ENCODE data around the gene PARP6. TPM values are rescaled to one million over a fixed set of nuclear protein-coding genes. Genes with fewer than 3 reads are reported as not detected.

PARP6 gene
- total and polyA plus RNA-seq, 2 of the 8 experiments (the other 6 are each of a cell fraction or from before 2014, with no cell fraction given) = 39.8 to 45.3 TPM

Other genes starting within 250 kb of the PARP6 start
- 26.0 and 29.5 TPM in 2 replicates for gene MYO9A, start 154.4 kb downstream of the PARP6 start, total RNA-seq (2021; fragmentation: NEBNext Ultra II Directional; extraction: Animal tissue kit (Norgen Biotek cat#: 25700))
- gene MYO9A, start 154.4 kb downstream of the PARP6 start, polyA plus RNA-seq (2011; rRNA removed) = 3.9 and 4.9 TPM in 2 replicates
- 3.6 and 6.0 TPM in 2 replicates for gene SENP8, start 154.2 kb downstream of the PARP6 start, total RNA-seq (2021; fragmentation: NEBNext Ultra II Directional; extraction: Animal tissue kit (Norgen Biotek cat#: 25700))
- 2.2 and 4.1 TPM in 2 replicates for gene SENP8, start 154.2 kb downstream of the PARP6 start, polyA plus RNA-seq (2011; rRNA removed)
- gene GRAMD2A, start 74.8 kb downstream of the PARP6 start, total RNA-seq (2021; fragmentation: NEBNext Ultra II Directional; extraction: Animal tissue kit (Norgen Biotek cat#: 25700)) = 0.36 and 1.5 TPM in 2 replicates
- 0.57 and 0.66 TPM in 2 replicates for gene GRAMD2A, start 74.8 kb downstream of the PARP6 start, polyA plus RNA-seq (2011; rRNA removed)
- 761 and 780 TPM in 2 replicates for gene PKM, start 41.4 kb downstream of the PARP6 start, total RNA-seq (2021; fragmentation: NEBNext Ultra II Directional; extraction: Animal tissue kit (Norgen Biotek cat#: 25700))
- gene PKM, start 41.4 kb downstream of the PARP6 start, polyA plus RNA-seq (2011; rRNA removed) = 856 and 1,089 TPM in 2 replicates
- gene CELF6, start 47.6 kb upstream of the PARP6 start, total RNA-seq (2021; fragmentation: NEBNext Ultra II Directional; extraction: Animal tissue kit (Norgen Biotek cat#: 25700)) = 0.19 TPM in 1 of 2 replicates, not detected in the other
- 0.05 and 0.09 TPM in 2 replicates for gene CELF6, start 47.6 kb upstream of the PARP6 start, polyA plus RNA-seq (2011; rRNA removed)
- 47.4 and 52.5 TPM in 2 replicates for gene HEXA, start 103.5 kb upstream of the PARP6 start, total RNA-seq (2021; fragmentation: NEBNext Ultra II Directional; extraction: Animal tissue kit (Norgen Biotek cat#: 25700))
- gene HEXA, start 103.5 kb upstream of the PARP6 start, polyA plus RNA-seq (2011; rRNA removed) = 67.8 and 73.7 TPM in 2 replicates
- gene TMEM202, start 125.8 kb upstream of the PARP6 start, total RNA-seq (2021; fragmentation: NEBNext Ultra II Directional; extraction: Animal tissue kit (Norgen Biotek cat#: 25700)) = not detected in 2 replicates
- gene TMEM202, start 125.8 kb upstream of the PARP6 start, polyA plus RNA-seq (2011; rRNA removed) = not detected in 2 replicates
- gene ARIH1, start 201.8 kb upstream of the PARP6 start, total RNA-seq (2021; fragmentation: NEBNext Ultra II Directional; extraction: Animal tissue kit (Norgen Biotek cat#: 25700)) = 169 and 179 TPM in 2 replicates
- gene ARIH1, start 201.8 kb upstream of the PARP6 start, polyA plus RNA-seq (2011; rRNA removed) = 15.6 and 32.7 TPM in 2 replicates

All from H1 (cell line).